Neural progenitor cell (in vitro differentiated cells): Measurements from ENCODE around the gene LOXL1.

Experiments used
- CTCF ChIP-seq: fragments of 200-600 bp; sonication (generic); IDR thresholded peaks from 2 replicates; pipeline ENCODE4 v1.5.1; 2017; ENCODE audit warnings: antibody characterized with exemption, mild to moderate bottlenecking
- EZH2 ChIP-seq: fragments of 200-600 bp; sonication (generic); IDR thresholded peaks from 2 replicates; pipeline ENCODE4 v1.6.1; 2017; ENCODE audit warnings: antibody characterized with exemption, mild to moderate bottlenecking, moderate library complexity
- EZH2phosphoT487 ChIP-seq: fragments of 200-600 bp; sonication (generic); IDR thresholded peaks from 2 replicates; pipeline ENCODE4 v1.6.1; 2017; ENCODE audit warnings: antibody characterized with exemption

- TF ChIP-seq EZH2 (no peak), CTCF (no peak), EZH2phosphoT487 (no peak)
Observed at GRCh38 chr15:73951601-73952000, 25.3 kb downstream of the LOXL1 start.
